Smooth muscle cell (in vitro differentiated cells): ENCODE data around the gene PCDHA3. TPM values are rescaled to one million over a fixed set of nuclear protein-coding genes. Genes with fewer than 3 reads are reported as not detected.
"Not testable (repeated sequence)": the region's sequence is repeated elsewhere in the genome, so short reads cannot be mapped to it uniquely, and the experiment has no call there.

Source experiments
- DNase-seq: peaks from one replicate; lab custom pipeline; 2025; ENCODE audit not compliant: unreplicated experiment; lab: John Stamatoyannopoulos, UW
- H2AFZ ChIP-seq: fragments of 200-600 bp; sonication (generic); 2 replicates; pipeline ENCODE4 v1.6.0; 2016; ENCODE audit warnings: antibody characterized with exemption, low read depth, mild to moderate bottlenecking
- H3F3A ChIP-seq: fragments of 200-600 bp; sonication (generic); 2 replicates; pipeline ENCODE4 v1.6.0; 2017; ENCODE audit warnings: antibody characterized with exemption, low read depth
- H3K27ac ChIP-seq: fragments of 200-600 bp; sonication (generic); 2 replicates; pipeline ENCODE4 v1.5.1; 2016; ENCODE audit warnings: low read depth, mild to moderate bottlenecking
- H3K27me3 ChIP-seq: fragments of 200-600 bp; sonication (generic); 2 replicates; pipeline ENCODE4 v1.6.1; 2016; ENCODE audit warnings: low read depth, mild to moderate bottlenecking
- H3K36me3 ChIP-seq: fragments of 200-600 bp; sonication (generic); 2 replicates; pipeline ENCODE4 v1.5.1; 2016; ENCODE audit warnings: low read depth
- H3K4me1 ChIP-seq: fragments of 200-600 bp; sonication (generic); 2 replicates; pipeline ENCODE4 v1.5.1; 2016; ENCODE audit warnings: low read depth
- H3K4me2 ChIP-seq: fragments of 200-600 bp; sonication (generic); 2 replicates; pipeline ENCODE4 v1.6.0; 2016; ENCODE audit warnings: mild to moderate bottlenecking
- H3K4me3 ChIP-seq: fragments of 200-600 bp; sonication (generic); 2 replicates; pipeline ENCODE4 v1.5.1; 2016; ENCODE audit warnings: mild to moderate bottlenecking
- H3K79me2 ChIP-seq: fragments of 200-600 bp; sonication (generic); 2 replicates; pipeline ENCODE4 v1.6.0; 2016; ENCODE audit warnings: low read depth, mild to moderate bottlenecking
- H3K9ac ChIP-seq: fragments of 200-600 bp; sonication (generic); 2 replicates; pipeline ENCODE4 v1.6.0; 2016; ENCODE audit warnings: low read depth
- H3K9me3 ChIP-seq: fragments of 200-600 bp; sonication (generic); replicated peaks from 2 replicates; pipeline ENCODE4 v1.5.1; 2016; ENCODE audit warnings: low read depth
- H4K20me1 ChIP-seq: fragments of 200-600 bp; sonication (generic); 2 replicates; pipeline ENCODE4 v1.6.0; 2016; ENCODE audit warnings: low read depth
- CTCF ChIP-seq: fragments of 200-600 bp; sonication (generic); IDR thresholded peaks from 2 replicates; pipeline ENCODE4 v1.5.1; 2017; ENCODE audit warnings: borderline replicate concordance, mild to moderate bottlenecking, antibody characterized with exemption; ENCODE audit not compliant: insufficient read depth, poor library complexity, severe bottlenecking
- whole genome bisulfite sequencing: methylation state at CpG from one replicate; pipeline ENCODE4 v1.1.7; 2016; ENCODE audit warnings: low lambda C conversion rate; 5-methylcytosine and 5-hydroxymethylcytosine counted together
- polyA plus RNA-seq: library from polyadenylated mRNA; unstranded; fragments of >200 nt; fragmentation: Nextera tagmentation; extraction: Ambion mirVana; gene quantifications from 2 replicates; pipeline ENCODE4 v1.2.1, GENCODE V29; 2016
- total RNA-seq: library from RNA; depleted of rRNA; stranded (reverse); fragments of >200 nt; gene quantifications from 2 replicates; pipeline ENCODE4 v1.2.3, GENCODE V29; 2014

PCDHA3 gene
- total and polyA plus RNA-seq, 2 experiments from 2014 or later, result 0.89 to 3.2 TPM

DNA sequence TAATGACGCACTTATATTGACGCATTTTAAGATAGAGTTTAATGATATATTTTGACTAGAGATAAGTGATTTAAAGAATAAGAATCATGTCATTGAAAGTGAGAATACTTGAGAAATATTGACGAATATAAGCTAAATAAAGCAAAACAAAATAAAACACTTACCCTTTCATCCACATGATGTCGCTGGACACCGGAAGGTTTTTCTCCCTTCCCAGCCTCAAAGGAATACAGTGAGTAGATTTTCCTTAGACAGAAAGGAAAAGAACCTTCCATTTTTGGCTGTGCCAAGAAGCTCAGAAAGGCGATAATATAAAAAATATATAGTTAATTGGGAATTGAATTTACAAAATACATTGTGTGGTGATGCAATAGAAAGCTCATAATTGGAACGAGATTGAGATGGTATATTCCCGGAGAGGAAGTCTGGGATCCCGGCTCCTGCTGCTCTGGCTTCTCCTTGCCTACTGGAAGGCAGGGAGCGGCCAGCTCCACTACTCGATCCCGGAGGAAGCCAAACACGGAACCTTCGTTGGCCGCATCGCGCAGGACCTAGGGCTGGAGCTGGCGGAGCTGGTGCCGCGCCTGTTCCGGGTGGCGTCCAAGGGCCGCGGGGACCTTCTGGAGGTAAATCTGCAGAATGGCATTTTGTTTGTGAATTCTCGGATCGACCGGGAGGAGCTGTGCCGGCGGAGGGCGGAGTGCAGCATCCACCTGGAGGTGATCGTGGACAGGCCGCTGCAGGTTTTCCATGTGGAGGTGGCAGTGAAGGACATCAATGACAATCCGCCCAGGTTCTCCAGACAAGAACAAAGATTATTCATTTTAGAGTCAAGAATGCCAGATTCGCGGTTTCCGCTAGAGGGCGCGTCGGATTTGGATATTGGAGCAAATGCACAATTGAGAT, 20.8 kb downstream of the PCDHA3 start, which contains the start of gene PCDHA5:
Gene PCDHA5 (plus strand): TSS at position 239 of the 906 bp plus-strand sequence.
- no peaks in the 10 kb centered on the region for H3K4me1 ChIP-seq
- H3F3A ChIP-seq, result no peaks in the 10 kb centered on the region
- no peaks in the 10 kb centered on the region for H3K36me3 ChIP-seq
- H3K79me2 ChIP-seq, result no peaks in the 10 kb centered on the region
- H3K4me3 ChIP-seq, result no peak within 1 kb of the TSS
- no peak within 1 kb of the TSS for H3K27ac ChIP-seq
- H3K4me2 ChIP-seq, result no peak within 1 kb of the TSS
- H3K27me3 ChIP-seq, result no peaks in the 10 kb centered on the region
- no peaks in the 10 kb centered on the region for H3K9me3 ChIP-seq
- DNase-seq, result no peak
- no peaks in the 10 kb centered on the region for H4K20me1 ChIP-seq
- H3K9ac ChIP-seq, result no peak within 1 kb of the TSS
- 95% methylated on average over 39 of the region's 39 CpGs for whole genome bisulfite sequencing
- TF ChIP-seq CTCF, result no peak
- no peak within 1 kb of the TSS for H2AFZ ChIP-seq

DNA sequence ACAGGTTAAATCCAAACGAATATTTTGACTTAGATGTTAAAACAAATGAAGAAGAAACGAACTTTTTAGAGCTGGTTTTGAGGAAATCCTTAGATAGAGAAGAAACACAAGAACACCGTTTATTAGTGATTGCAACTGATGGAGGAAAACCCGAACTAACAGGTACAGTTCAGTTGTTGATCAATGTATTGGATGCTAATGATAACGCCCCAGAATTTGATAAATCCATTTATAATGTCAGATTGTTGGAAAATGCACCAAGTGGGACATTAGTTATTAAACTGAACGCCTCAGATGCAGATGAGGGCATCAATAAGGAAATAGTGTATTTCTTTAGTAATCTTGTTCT, 21.4 kb downstream of the PCDHA3 start:
- no peak for TF ChIP-seq CTCF
- 94% methylated on average over 6 of the region's 6 CpGs for WGBS

GRCh38 chr5:140822969-140823368, 22.1 kb downstream of the PCDHA3 start:
- not testable (repeated sequence) for H3K4me1 ChIP-seq, H3K36me3 ChIP-seq, H4K20me1 ChIP-seq, H2AFZ ChIP-seq, H3K27me3 ChIP-seq, H3K9ac ChIP-seq, H3K9me3 ChIP-seq, DNase-seq, H3K79me2 ChIP-seq, H3K4me3 ChIP-seq, H3K4me2 ChIP-seq, H3F3A ChIP-seq, H3K27ac ChIP-seq
- WGBS, result 99% methylated on average over 48 of the region's 48 CpGs

More for the DNA sequence above, 21.4 kb downstream of the PCDHA3 start:
- Histone ChIP-seq H4K20me1 (no peaks in the 10 kb centered on the region), H3K4me3 (no peak overlapping the region), H3K9ac (no peak overlapping the region), H3K27me3 (no peaks in the 10 kb centered on the region), H3K4me1 (no peaks in the 10 kb centered on the region), H3K9me3 (no peaks in the 10 kb centered on the region), H3K79me2 (no peaks in the 10 kb centered on the region), H2AFZ (no peak overlapping the region), H3K4me2 (no peak overlapping the region), H3K27ac (no peak overlapping the region), H3F3A (no peaks in the 10 kb centered on the region), H3K36me3 (no peaks in the 10 kb centered on the region)
- no peak for DNase-seq

GRCh38 chr5:140823475-140823874, 22.6 kb downstream of the PCDHA3 start:
- no peak overlapping the region for H3K27ac ChIP-seq
- no peak for DNase-seq
- H3K4me3 ChIP-seq, result no peak overlapping the region
- H3K79me2 ChIP-seq, result no peaks in the 10 kb centered on the region
- TF ChIP-seq CTCF, result no peak
- no peak overlapping the region for H3K9ac ChIP-seq
- H3F3A ChIP-seq, result no peaks in the 10 kb centered on the region
- 97% methylated on average over 36 of the region's 38 CpGs for WGBS
- H3K4me1 ChIP-seq, result no peaks in the 10 kb centered on the region
- no peaks in the 10 kb centered on the region for H3K9me3 ChIP-seq
- H3K4me2 ChIP-seq, result no peak overlapping the region
- no peaks in the 10 kb centered on the region for H3K27me3 ChIP-seq
- no peaks in the 10 kb centered on the region for H3K36me3 ChIP-seq
- no peaks in the 10 kb centered on the region for H4K20me1 ChIP-seq
- no peak overlapping the region for H2AFZ ChIP-seq
